Ovary (tissue), 9 donors: ENCODE measurements around the gene PNPLA3. TPM values are rescaled to one million over a fixed set of nuclear protein-coding genes. Genes with fewer than 3 reads are reported as not detected.
A peak's percentile ranks its signal among the peaks of the same experiment; 100 is the strongest.

Source experiments
- DNase-seq, 5 donors: peaks; one replicate each; pipeline ENCODE4 v3.0.0-alpha.2; 2019 to 2020
- H3K27ac ChIP-seq, 2 donors: fragments of 200-600 bp; one replicate each; pipeline versions ENCODE4 v1.5.1 to v1.8.0; 2019 to 2022
- H3K27me3 ChIP-seq: fragments of 200-600 bp; one replicate; pipeline ENCODE4 v1.8.0; 2022
- H3K36me3 ChIP-seq: fragments of 200-600 bp; sonication (generic); one replicate; pipeline ENCODE4 v1.5.1; 2019
- H3K4me1 ChIP-seq: one replicate; pipeline ENCODE4 v1.8.1; 2013; ENCODE audit warnings: mild to moderate bottlenecking, moderate library complexity; ENCODE audit not compliant: insufficient read depth
- H3K4me3 ChIP-seq: fragments of 200-600 bp; sonication (generic); one replicate; pipeline ENCODE4 v1.5.1; 2017
- H3K9me3 ChIP-seq, 2 donors: fragments of 200-600 bp in 1 of 2; sonication (generic) in 1 of 2; one replicate each; pipeline versions ENCODE4 v1.5.1 to v1.8.1; 2013 to 2019; ENCODE audit warnings: mild to moderate bottlenecking in 1 of 2, moderate library complexity in 1 of 2
- EP300 ChIP-seq: sonication (generic); formaldehyde crosslinking; IDR thresholded peaks from one replicate; pipeline ENCODE4 v1.6.1; 2017; ENCODE audit warnings: antibody characterized with exemption
- POLR2A ChIP-seq: fragments of 450-650 bp; IDR thresholded peaks from one replicate; pipeline ENCODE4 v1.6.1; 2017; ENCODE audit warnings: antibody characterized with exemption, mild to moderate bottlenecking, moderate library complexity
- WGBS, 3 donors: extraction: QIAGEN DNeasy Blood & Tissue Kit in 1 of 3; methylation state at CpG; one replicate each; pipeline versions ENCODE4 v1.1.5 to v1.1.7; 2013 to 2017; 5-methylcytosine and 5-hydroxymethylcytosine counted together
- intact Hi-C, 4 donors: fragments of 100-400 bp; cut with DNase I; formaldehyde crosslinking; loops; one replicate each; pipeline versions ENCODE4 v1.11.0 to v1.15.1; 2022 to 2023
- polyA plus RNA-seq, 2 donors: library from polyadenylated mRNA; stranded (reverse); fragments of 200-250 nt in 1 of 2; fragments of 350-450 nt in 1 of 2; fragmentation: Illumina TruSeq in 1 of 2; extraction: RNeasy Lipid Tissue Mini Kit (QIAGEN cat#74804) in 1 of 2; gene quantifications; one replicate each; pipeline ENCODE4 v1.2.3, GENCODE V29; 2013 to 2014
- total RNA-seq, 7 donors: library from RNA; depleted of rRNA in 2 of 7; stranded (reverse); fragments of >200 nt in 2 of 7; fragmentation: NEBNext Ultra II Directional in 3 of 7; extraction: Animal tissue kit (Norgen Biotek cat#: 25700) in 3 of 7; gene quantifications; one replicate each; pipeline versions ENCODE4 v1.1.0 to v1.2.4, GENCODE V29; 2016 to 2023
- TF ChIP-seq, protein P1 (sequence below), 3 donors: fragments of 450-650 bp in 2 of 3; fragments of 200-600 bp in 1 of 3; IDR thresholded peaks; one replicate each; pipeline versions ENCODE4 v1.5.1 to v1.8.0; 2016 to 2022; ENCODE audit warnings: antibody characterized with exemption in 3 of 3, mild to moderate bottlenecking in 1 of 3
- donor health status: DM: no; HTN: no; CAD: no; lungs with moderate emphysema.
- donor health status: DM: no; HTN: no; CAD: no.
- donor health status: Bipolar disorder and iron deficiency.
- donor health status: DM: yes; HTN: yes; CAD: no.
- donor health status: DM: no; HTN: no; CAD: no.
- donor health status: DM: yes; HTN: yes; CAD: no.

Gene PNPLA3
- total and polyA plus RNA-seq, 9 donors, result 0.31 to 8.0 (median 1.3) TPM

DNA sequence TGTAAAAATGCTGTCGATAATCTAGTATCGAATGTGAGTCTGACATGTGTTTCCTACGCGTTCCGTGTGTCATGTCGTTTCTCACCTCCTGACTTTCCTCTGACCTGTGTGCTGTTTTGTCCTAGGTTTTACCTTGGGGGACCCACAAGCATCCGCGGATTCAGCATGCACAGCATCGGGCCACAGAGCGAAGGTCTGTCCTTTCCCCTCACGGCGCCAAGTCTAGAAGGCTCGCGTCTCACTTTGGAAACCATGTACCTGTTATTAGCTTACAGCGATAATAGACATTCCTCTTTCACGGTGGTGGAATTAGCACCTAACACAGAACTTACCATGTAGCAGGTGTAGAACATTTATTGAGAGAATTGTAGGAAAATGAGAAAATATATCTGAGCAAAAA, 60.2 kb downstream of the PNPLA3 start:
- no peak overlapping the region for H3K4me3 ChIP-seq
- WGBS, 3 donors, result 95 to 97% (median 96%) methylated on average over 16 of the region's 16 CpGs
- no peak for DNase-seq
- TF ChIP-seq, protein P1, sequence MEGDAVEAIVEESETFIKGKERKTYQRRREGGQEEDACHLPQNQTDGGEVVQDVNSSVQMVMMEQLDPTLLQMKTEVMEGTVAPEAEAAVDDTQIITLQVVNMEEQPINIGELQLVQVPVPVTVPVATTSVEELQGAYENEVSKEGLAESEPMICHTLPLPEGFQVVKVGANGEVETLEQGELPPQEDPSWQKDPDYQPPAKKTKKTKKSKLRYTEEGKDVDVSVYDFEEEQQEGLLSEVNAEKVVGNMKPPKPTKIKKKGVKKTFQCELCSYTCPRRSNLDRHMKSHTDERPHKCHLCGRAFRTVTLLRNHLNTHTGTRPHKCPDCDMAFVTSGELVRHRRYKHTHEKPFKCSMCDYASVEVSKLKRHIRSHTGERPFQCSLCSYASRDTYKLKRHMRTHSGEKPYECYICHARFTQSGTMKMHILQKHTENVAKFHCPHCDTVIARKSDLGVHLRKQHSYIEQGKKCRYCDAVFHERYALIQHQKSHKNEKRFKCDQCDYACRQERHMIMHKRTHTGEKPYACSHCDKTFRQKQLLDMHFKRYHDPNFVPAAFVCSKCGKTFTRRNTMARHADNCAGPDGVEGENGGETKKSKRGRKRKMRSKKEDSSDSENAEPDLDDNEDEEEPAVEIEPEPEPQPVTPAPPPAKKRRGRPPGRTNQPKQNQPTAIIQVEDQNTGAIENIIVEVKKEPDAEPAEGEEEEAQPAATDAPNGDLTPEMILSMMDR (IDR thresholded peaks at IDR 0.05), result no peak
- no peak for TF ChIP-seq POLR2A
- TF ChIP-seq EP300, result no peak
- no peak overlapping the region for H3K27ac ChIP-seq
- intact Hi-C loops, result no loop called here
- no peaks in the 10 kb centered on the region for H3K36me3 ChIP-seq
- no peaks in the 10 kb centered on the region for H3K9me3 ChIP-seq
- H3K27me3 ChIP-seq, result no peaks in the 10 kb centered on the region
- H3K4me1 ChIP-seq, result no peaks in the 10 kb centered on the region

DNA sequence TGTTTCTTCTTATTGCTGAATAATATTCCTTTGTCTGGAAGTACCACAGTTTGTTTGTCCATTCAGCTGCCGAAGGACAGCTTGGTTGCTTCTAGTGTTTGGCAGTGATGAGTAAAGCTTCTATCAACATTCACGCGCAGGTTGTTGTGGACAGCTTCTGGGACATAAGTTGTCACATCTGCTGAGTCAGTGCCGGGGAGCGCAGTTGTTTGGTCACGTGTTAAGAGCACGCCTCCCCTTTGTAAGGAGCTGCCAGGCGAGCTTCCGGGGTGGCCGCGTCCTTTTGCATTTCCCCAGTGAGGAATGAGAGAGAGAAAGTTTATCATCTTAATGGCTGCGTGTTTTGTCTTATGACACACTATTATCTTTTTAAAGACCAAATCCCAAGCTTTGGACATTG, 61.9 kb downstream of the PNPLA3 start:
- no peaks in the 10 kb centered on the region for H3K4me1 ChIP-seq
- TF ChIP-seq EP300 (no peak), POLR2A (no peak)
- TF ChIP-seq, protein P1 (IDR thresholded peaks at IDR 0.05), result no peak
- DNase-seq, result peak; percentile 46 to 70 (median 64)
- no peaks in the 10 kb centered on the region for H3K27me3 ChIP-seq
- no peak overlapping the region for H3K27ac ChIP-seq
- no peaks in the 10 kb centered on the region for H3K36me3 ChIP-seq
- intact Hi-C loops, result no loop called here
- no peaks in the 10 kb centered on the region for H3K9me3 ChIP-seq
- no peak overlapping the region for H3K4me3 ChIP-seq
- 31 to 67% (median 42%) methylated on average over 12 of the region's 12 CpGs for WGBS, 3 donors

DNA sequence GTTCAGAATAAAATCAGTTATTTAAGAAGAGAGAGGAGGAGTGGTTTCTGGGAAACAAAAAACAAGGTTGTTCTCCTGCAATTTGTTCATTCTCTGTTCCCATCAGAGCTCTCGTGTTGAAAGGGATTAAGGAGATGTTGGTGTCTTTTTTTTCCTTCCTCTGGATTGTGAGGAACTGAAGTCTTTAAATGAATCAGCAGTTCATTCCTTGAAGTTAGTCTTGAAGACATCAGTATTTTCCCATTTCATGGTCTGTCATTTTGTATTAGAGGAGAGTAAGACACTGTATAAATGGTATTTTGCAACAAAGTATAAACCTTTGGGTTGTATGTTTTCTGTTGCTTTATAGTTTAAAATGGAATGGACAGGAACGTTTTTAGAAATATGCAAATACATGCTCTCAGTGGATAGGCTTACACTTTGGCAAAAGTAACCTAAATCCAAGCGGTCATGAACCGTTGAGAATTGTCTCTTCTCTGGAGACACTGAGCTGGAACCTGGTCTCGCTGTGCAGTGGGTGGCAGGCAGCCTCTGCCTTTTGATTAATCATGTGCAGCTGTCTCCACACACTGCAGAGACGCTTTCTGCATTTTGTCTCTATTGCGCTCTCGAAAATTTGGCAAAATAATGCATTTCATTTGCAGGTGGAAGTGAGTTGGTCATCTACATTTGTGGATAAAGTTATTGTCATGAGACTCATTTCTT, 64.7 kb downstream of the PNPLA3 start:
- H3K4me3 ChIP-seq, result no peak overlapping the region
- no peaks in the 10 kb centered on the region for H3K4me1 ChIP-seq
- intact Hi-C loops, result no loop called here
- TF ChIP-seq POLR2A (no peak), EP300 (no peak)
- TF ChIP-seq, protein P1 (IDR thresholded peaks at IDR 0.05), result no peak
- 70 to 77% (median 72%) methylated on average over 8 of the region's 8 CpGs for WGBS, 3 donors
- H3K36me3 ChIP-seq, result no peaks in the 10 kb centered on the region
- no peaks in the 10 kb centered on the region for H3K27me3 ChIP-seq
- no peaks in the 10 kb centered on the region for H3K9me3 ChIP-seq
- no peak overlapping the region for H3K27ac ChIP-seq
- no peak for DNase-seq

DNA sequence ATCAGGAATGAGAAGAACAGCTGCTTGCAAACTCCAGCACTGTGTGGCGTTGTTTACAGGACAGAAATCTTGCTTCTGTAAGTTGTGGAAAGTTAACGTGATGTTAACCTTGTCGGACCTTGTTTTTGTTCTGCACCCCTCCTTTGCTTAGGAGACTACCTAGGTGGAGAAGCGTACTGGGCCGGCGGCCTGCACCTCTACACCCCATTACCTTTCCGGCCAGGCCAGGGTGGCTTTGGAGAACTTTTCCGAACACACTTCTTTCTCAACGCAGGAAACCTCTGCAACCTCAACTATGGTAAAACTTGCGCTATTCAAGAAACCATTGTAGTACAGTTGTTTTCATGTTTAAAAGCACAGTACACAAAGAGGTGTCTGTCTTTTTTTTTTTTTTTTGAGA, 65.4 kb downstream of the PNPLA3 start:
- intact Hi-C loops, result no loop called here
- H3K27me3 ChIP-seq, result no peaks in the 10 kb centered on the region
- DNase-seq, result no peak
- no peaks in the 10 kb centered on the region for H3K36me3 ChIP-seq
- no peaks in the 10 kb centered on the region for H3K9me3 ChIP-seq
- no peaks in the 10 kb centered on the region for H3K4me1 ChIP-seq
- H3K4me3 ChIP-seq, result no peak overlapping the region
- WGBS, 3 donors, result 89 to 95% (median 89%) methylated on average over 10 of the region's 10 CpGs
- H3K27ac ChIP-seq, result no peak overlapping the region
- no peak for TF ChIP-seq POLR2A
- TF ChIP-seq, protein P1 (IDR thresholded peaks at IDR 0.05), result no peak
- TF ChIP-seq EP300, result no peak
